ENCODE measurements around the gene TRPT1. TPM values are rescaled to one million over a fixed set of nuclear protein-coding genes. Genes with fewer than 3 reads are reported as not detected.
"Not testable (repeated sequence)": the region's sequence is repeated elsewhere in the genome, so short reads cannot be mapped to it uniquely, and the experiment has no call there.

Gene TRPT1
- total and polyA plus RNA-seq, 5 donors from 2014 or later, result 14.6 to 37.0 (median 33.6) TPM

DNA sequence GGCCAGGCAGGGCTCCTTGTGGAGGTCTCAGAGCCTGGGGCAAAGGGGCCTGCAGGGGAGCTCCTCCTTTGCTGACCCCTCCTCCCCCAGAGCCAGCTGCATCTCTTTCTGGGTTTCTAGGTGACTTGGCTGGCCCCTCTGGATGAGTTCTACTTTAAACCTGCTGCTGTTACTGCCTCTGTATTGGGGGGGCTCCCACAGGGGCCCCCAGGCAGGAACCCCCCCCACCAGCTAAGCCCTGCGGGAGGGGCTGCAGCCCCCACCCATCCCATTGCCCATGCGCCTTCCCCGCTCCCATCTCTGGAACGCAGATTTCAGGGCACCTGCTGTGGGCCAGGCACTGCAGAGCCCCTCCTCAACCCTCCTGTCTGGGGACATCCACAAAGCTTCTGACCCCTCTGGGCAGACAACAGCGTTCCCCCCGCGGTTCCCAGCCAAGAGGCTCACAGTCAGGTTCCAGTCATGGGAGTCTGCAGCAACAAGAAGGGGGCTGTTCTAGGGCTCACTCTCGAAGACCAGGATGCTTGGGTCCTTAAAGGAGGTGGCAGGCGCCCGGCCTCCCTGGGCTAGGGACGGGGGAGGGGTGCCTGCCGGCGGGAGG is 24.5 kb upstream of the TRPT1 start:
- H3K4me3 Mint-ChIP-seq, result peak overlapping the region in 3 of 4 donors; percentile 50 to 90 (median 86)
- H3K9me3 ChIP-seq (ENCODE audit: control insufficient read depth in 2 of 2, low read length in 2 of 2), result no peaks in the 10 kb centered on the region
- H3K4me3 ChIP-seq (ENCODE audit: low read depth, low read length), result no peak overlapping the region
- H3K36me3 ChIP-seq (ENCODE audit: control insufficient read depth, insufficient read depth, low read length), result no peaks in the 10 kb centered on the region
- no peaks in the 10 kb centered on the region for H3K27me3 Mint-ChIP-seq
- no peak for DNase-seq
- H3K36me3 Mint-ChIP-seq, result no peaks in the 10 kb centered on the region
- H3K4me1 Mint-ChIP-seq, result peaks cover 0 to 36% (median 13%) of the 10 kb centered on the region in 4 donors
- H3K9me3 Mint-ChIP-seq, result peaks cover 0 to 2% (median 0%) of the 10 kb centered on the region in 7 donors
- no peaks in the 10 kb centered on the region for H3K27me3 ChIP-seq (ENCODE audit: control insufficient read depth, insufficient read depth, low read length)
- peaks cover 43% of the 10 kb centered on the region for H3K4me1 ChIP-seq (ENCODE audit: control insufficient read depth, insufficient read depth, low read length, poor library complexity, severe bottlenecking)
- no peak for ATAC-seq (ENCODE audit: low read depth in 2 of 2)
- no peak overlapping the region for H3K27ac Mint-ChIP-seq
- H3K27ac ChIP-seq (ENCODE audit: insufficient read depth, low read length, poor library complexity, severe bottlenecking), result no peak overlapping the region

DNA sequence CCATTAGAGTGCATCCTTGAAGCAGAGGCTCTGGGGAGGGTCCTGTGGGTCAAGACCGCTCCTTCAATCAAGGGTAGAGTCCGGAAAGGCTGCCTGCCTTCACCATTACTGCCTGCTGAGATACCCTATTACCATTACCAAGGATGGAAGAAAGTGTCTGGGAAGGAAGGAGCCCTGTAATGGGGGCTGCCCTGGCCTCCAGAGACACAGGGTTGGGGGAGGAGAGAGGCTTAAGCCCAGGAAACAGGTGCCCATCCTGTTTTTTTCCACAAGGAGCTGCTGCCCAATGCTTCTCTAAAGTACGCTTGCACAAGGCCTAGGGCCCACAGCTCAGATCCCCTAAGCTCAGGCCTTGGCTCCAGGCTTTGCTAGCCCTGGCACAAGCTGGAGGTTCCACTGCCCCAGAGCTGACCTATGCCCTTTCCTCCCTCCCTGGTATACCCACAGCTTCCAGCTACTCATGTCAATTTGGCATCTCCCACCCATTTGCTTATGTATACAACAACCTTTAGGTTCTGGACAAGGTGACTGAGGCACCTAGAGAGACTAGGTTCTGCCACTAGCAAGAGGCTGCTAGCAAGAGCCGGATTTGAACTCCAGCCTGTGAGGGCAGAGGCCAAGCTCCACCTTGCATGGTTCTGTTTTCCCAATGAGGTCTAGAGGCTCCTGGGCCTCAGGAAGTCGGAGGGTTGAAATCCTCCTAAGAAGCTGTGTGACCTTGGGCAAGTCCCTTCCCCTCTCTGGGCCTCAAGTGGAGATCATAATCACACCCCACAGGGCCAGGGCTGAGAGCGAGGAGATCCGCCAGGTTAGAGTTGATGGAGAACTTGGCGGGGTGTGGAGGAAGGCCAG is 23.8 kb upstream of the TRPT1 start:
- Histone ChIP-seq H3K27me3 (ENCODE audit: control insufficient read depth, insufficient read depth, low read length) (no peaks in the 10 kb centered on the region), H3K4me3 (ENCODE audit: low read depth, low read length) (no peak overlapping the region), H3K27ac (ENCODE audit: insufficient read depth, low read length, poor library complexity, severe bottlenecking) (no peak overlapping the region), H3K4me1 (ENCODE audit: control insufficient read depth, insufficient read depth, low read length, poor library complexity, severe bottlenecking) (peaks cover 50% of the 10 kb centered on the region), H3K36me3 (ENCODE audit: control insufficient read depth, insufficient read depth, low read length) (no peaks in the 10 kb centered on the region), H3K9me3 (ENCODE audit: control insufficient read depth in 2 of 2, low read length in 2 of 2) (no peaks in the 10 kb centered on the region)
- H3K36me3 Mint-ChIP-seq, result no peaks in the 10 kb centered on the region
- H3K4me3 Mint-ChIP-seq, result peak overlapping the region; percentile 55 to 90 (median 68)
- H3K27ac Mint-ChIP-seq, result peak overlapping the region in 2 of 3 donors; percentile 56 to 69
- H3K27me3 Mint-ChIP-seq, result no peaks in the 10 kb centered on the region
- peaks cover 0 to 2% (median 0%) of the 10 kb centered on the region in 7 donors for H3K9me3 Mint-ChIP-seq
- ATAC-seq (ENCODE audit: low read depth in 2 of 2), result no peak
- no peak for DNase-seq
- peaks cover 0 to 43% (median 13%) of the 10 kb centered on the region in 4 donors for H3K4me1 Mint-ChIP-seq

GRCh38 chr11:64249038-64249437 is 23.1 kb upstream of the TRPT1 start:
- no peaks in the 10 kb centered on the region for H3K36me3 Mint-ChIP-seq
- Histone ChIP-seq H3K4me1 (ENCODE audit: control insufficient read depth, insufficient read depth, low read length, poor library complexity, severe bottlenecking) (peaks cover 57% of the 10 kb centered on the region), H3K27ac (ENCODE audit: insufficient read depth, low read length, poor library complexity, severe bottlenecking) (no peak overlapping the region), H3K36me3 (ENCODE audit: control insufficient read depth, insufficient read depth, low read length) (no peaks in the 10 kb centered on the region), H3K4me3 (ENCODE audit: low read depth, low read length) (no peak overlapping the region), H3K9me3 (ENCODE audit: control insufficient read depth in 2 of 2, low read length in 2 of 2) (no peaks in the 10 kb centered on the region), H3K27me3 (ENCODE audit: control insufficient read depth, insufficient read depth, low read length) (no peaks in the 10 kb centered on the region)
- H3K9me3 Mint-ChIP-seq, result peaks cover 0 to 2% (median 0%) of the 10 kb centered on the region in 7 donors
- peak overlapping the region; percentile 22 to 92 (median 36) for H3K4me3 Mint-ChIP-seq
- peaks cover 0 to 45% (median 13%) of the 10 kb centered on the region in 4 donors for H3K4me1 Mint-ChIP-seq
- H3K27me3 Mint-ChIP-seq, result no peaks in the 10 kb centered on the region
- H3K27ac Mint-ChIP-seq, result peak overlapping the region in 1 of 3 donors; percentile 76
- no peak for DNase-seq
- no peak for ATAC-seq (ENCODE audit: low read depth in 2 of 2)

GRCh38 chr11:64248578-64248977 is 22.6 kb upstream of the TRPT1 start:
- Mint-ChIP-seq H3K4me1 (peaks cover 0 to 45% (median 15%) of the 10 kb centered on the region in 4 donors), H3K9me3 (peaks cover 0 to 2% (median 0%) of the 10 kb centered on the region in 7 donors), H3K27me3 (no peaks in the 10 kb centered on the region), H3K36me3 (no peaks in the 10 kb centered on the region), H3K27ac (no peak overlapping the region), H3K4me3 (peak overlapping the region; percentile 3 to 92 (median 52))
- Histone ChIP-seq H3K27ac (ENCODE audit: insufficient read depth, low read length, poor library complexity, severe bottlenecking) (no peak overlapping the region), H3K36me3 (ENCODE audit: control insufficient read depth, insufficient read depth, low read length) (no peaks in the 10 kb centered on the region), H3K4me3 (ENCODE audit: low read depth, low read length) (no peak overlapping the region), H3K27me3 (ENCODE audit: control insufficient read depth, insufficient read depth, low read length) (no peaks in the 10 kb centered on the region), H3K9me3 (ENCODE audit: control insufficient read depth in 2 of 2, low read length in 2 of 2) (no peaks in the 10 kb centered on the region), H3K4me1 (ENCODE audit: control insufficient read depth, insufficient read depth, low read length, poor library complexity, severe bottlenecking) (peaks cover 57% of the 10 kb centered on the region)
- ATAC-seq (ENCODE audit: low read depth in 2 of 2) (no peak), DNase-seq (no peak)

DNA sequence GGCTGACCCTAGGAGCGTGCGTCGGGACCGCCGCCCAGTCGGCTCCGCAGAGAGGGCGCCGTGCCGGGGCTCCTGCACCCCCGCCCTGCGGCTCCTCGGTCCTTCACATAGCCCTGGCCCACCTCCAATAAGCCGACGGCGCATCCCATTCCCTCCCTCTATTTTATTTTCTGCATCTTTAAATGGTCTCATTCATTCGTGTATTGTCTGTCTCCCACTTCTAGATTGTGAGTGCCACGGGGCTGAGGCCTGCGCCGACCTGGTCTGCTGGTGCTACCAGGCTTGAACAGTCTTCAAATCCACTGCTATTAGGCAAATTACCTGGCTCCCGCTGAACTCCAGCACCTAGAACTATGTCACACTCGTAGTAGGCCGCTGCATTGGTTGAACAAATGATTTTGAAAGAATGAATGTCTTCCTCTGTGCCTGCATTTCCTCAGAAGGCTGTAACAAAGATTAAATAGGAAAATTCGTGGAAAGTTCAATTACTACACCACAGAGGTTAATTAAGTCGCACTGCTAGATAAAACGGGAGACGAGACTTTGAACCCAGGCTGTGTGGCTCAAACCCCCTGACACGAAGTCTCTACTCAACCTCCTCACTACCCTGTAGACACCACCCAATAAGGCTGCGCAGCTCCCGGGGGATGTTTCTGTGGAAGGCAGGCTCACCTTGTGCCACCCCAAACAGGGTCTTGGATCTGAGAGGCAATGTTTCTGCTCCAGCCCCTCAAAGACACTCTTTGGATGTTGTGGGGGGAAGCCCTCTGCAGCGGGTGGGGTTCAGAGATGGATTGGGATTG is 21.9 kb upstream of the TRPT1 start:
- no peaks in the 10 kb centered on the region for H3K36me3 Mint-ChIP-seq
- peaks cover 0 to 49% (median 18%) of the 10 kb centered on the region in 4 donors for H3K4me1 Mint-ChIP-seq
- H3K27ac Mint-ChIP-seq, result peak overlapping the region in 2 of 3 donors; percentile 12 to 86
- H3K4me3 ChIP-seq (ENCODE audit: low read depth, low read length), result no peak overlapping the region
- H3K4me3 Mint-ChIP-seq, result peak overlapping the region; percentile 66 to 92 (median 84)
- no peaks in the 10 kb centered on the region for H3K27me3 ChIP-seq (ENCODE audit: control insufficient read depth, insufficient read depth, low read length)
- H3K9me3 Mint-ChIP-seq, result peaks cover 0 to 2% (median 0%) of the 10 kb centered on the region in 7 donors
- ATAC-seq (ENCODE audit: low read depth in 2 of 2) (no peak), DNase-seq (no peak)
- H3K36me3 ChIP-seq (ENCODE audit: control insufficient read depth, insufficient read depth, low read length), result peaks cover 4% of the 10 kb centered on the region
- H3K9me3 ChIP-seq (ENCODE audit: control insufficient read depth in 2 of 2, low read length in 2 of 2), result no peaks in the 10 kb centered on the region
- no peaks in the 10 kb centered on the region for H3K27me3 Mint-ChIP-seq
- peaks cover 57% of the 10 kb centered on the region for H3K4me1 ChIP-seq (ENCODE audit: control insufficient read depth, insufficient read depth, low read length, poor library complexity, severe bottlenecking)
- H3K27ac ChIP-seq (ENCODE audit: insufficient read depth, low read length, poor library complexity, severe bottlenecking), result no peak overlapping the region

DNA sequence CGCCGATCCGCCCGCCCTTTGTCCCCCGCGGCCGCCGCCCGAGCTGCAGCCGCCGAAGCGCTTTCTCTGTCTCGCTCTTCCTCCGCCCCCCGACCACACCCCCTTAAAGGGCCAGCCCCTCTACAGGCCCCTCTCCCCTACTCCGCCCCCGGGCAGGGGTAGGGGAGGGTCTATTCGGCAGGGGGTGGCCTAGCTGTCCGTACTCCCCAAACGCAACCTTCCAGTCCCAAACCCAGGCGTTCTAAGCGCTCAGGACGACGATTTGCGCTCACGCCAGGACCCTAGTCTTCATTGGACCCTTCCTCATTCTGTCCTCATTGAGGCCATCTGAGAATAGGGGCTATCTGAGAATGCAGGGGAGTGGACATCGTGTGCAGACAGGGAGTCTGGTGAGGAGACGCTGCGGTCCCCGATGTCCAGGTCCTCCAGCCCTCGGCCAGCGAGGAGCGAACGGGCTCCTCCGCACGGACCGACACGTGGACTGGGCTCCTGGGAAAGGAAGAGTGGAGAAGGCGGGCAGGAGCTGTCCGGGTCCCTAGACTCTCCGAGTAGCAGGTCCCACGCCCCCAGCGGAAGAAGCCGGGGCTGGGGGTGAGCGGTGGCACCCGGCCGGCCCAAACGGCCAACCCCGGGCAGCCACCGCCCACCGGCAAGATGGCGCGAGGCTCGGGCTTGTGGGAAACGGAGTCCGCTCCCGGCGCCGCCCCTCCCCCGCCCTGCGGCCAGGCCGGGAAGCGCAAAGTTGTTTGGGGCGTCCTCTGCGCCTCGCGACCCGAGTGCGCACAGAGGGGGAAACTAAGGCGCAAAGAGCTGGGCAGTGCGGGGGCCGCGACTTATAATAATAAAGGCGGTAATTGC is 21.1 kb upstream of the TRPT1 start, which contains the start of gene PPP1R14B:
Gene PPP1R14B (minus strand): TSS at position 73 of the 858 bp plus-strand sequence. CDS start 270 bp downstream, outside the sequence.
- Mint-ChIP-seq H3K9me3 (peaks cover 0 to 2% (median 0%) of the 10 kb centered on the region in 7 donors), H3K27ac (peak within 1 kb of the TSS; percentile 44 to 86 (median 85)), H3K27me3 (no peaks in the 10 kb centered on the region), H3K36me3 (no peaks in the 10 kb centered on the region), H3K4me3 (peak within 1 kb of the TSS; percentile 83 to 92 (median 90)), H3K4me1 (peaks cover 0 to 54% (median 20%) of the 10 kb centered on the region in 4 donors)
- H3K36me3 ChIP-seq (ENCODE audit: control insufficient read depth, insufficient read depth, low read length), result peaks cover 4% of the 10 kb centered on the region
- no peaks in the 10 kb centered on the region for H3K27me3 ChIP-seq (ENCODE audit: control insufficient read depth, insufficient read depth, low read length)
- ATAC-seq (ENCODE audit: low read depth in 2 of 2) (peak; percentile 62 to 65), DNase-seq (peak; percentile 71 to 84 (median 78))
- peak within 1 kb of the TSS; percentile 87 for H3K4me3 ChIP-seq (ENCODE audit: low read depth, low read length)
- H3K4me1 ChIP-seq (ENCODE audit: control insufficient read depth, insufficient read depth, low read length, poor library complexity, severe bottlenecking), result peaks cover 59% of the 10 kb centered on the region
- peak within 1 kb of the TSS; percentile 64 for H3K27ac ChIP-seq (ENCODE audit: insufficient read depth, low read length, poor library complexity, severe bottlenecking)
- no peaks in the 10 kb centered on the region for H3K9me3 ChIP-seq (ENCODE audit: control insufficient read depth in 2 of 2, low read length in 2 of 2)

- not testable (repeated sequence) for H3K27ac Mint-ChIP-seq; H3K4me3 ChIP-seq (ENCODE audit: low read depth, low read length); H3K27ac ChIP-seq (ENCODE audit: insufficient read depth, low read length, poor library complexity, severe bottlenecking); H3K36me3 Mint-ChIP-seq; H3K9me3 Mint-ChIP-seq; H3K9me3 ChIP-seq (ENCODE audit: control insufficient read depth in 2 of 2, low read length in 2 of 2); H3K27me3 ChIP-seq (ENCODE audit: control insufficient read depth, insufficient read depth, low read length); DNase-seq; H3K36me3 ChIP-seq (ENCODE audit: control insufficient read depth, insufficient read depth, low read length); H3K27me3 Mint-ChIP-seq
- peak overlapping the region; percentile 82 to 92 (median 89) for H3K4me3 Mint-ChIP-seq
- peaks cover 59% of the 10 kb centered on the region for H3K4me1 ChIP-seq (ENCODE audit: control insufficient read depth, insufficient read depth, low read length, poor library complexity, severe bottlenecking)
- H3K4me1 Mint-ChIP-seq, result peaks cover 0 to 49% (median 21%) of the 10 kb centered on the region in 4 donors
- peak; percentile 4 to 17 for ATAC-seq (ENCODE audit: low read depth in 2 of 2)
Observed at GRCh38 chr11:64246621-64246870, 20.6 kb upstream of the TRPT1 start.

Measured in CD4-positive, CD25-positive, alpha-beta regulatory T cell (primary cell).